ENCODE measurements around the gene SPOCD1. TPM values are rescaled to one million over a fixed set of nuclear protein-coding genes. Genes with fewer than 3 reads are reported as not detected.

The SPOCD1 gene
- total RNA-seq, 1 experiment from 2014 or later, result 5.7 TPM

- no peak for DNase-seq (ENCODE audit: low spot score)
Measured at GRCh38 chr1:31771891-31772668, 43.7 kb downstream of the SPOCD1 start.

DNA sequence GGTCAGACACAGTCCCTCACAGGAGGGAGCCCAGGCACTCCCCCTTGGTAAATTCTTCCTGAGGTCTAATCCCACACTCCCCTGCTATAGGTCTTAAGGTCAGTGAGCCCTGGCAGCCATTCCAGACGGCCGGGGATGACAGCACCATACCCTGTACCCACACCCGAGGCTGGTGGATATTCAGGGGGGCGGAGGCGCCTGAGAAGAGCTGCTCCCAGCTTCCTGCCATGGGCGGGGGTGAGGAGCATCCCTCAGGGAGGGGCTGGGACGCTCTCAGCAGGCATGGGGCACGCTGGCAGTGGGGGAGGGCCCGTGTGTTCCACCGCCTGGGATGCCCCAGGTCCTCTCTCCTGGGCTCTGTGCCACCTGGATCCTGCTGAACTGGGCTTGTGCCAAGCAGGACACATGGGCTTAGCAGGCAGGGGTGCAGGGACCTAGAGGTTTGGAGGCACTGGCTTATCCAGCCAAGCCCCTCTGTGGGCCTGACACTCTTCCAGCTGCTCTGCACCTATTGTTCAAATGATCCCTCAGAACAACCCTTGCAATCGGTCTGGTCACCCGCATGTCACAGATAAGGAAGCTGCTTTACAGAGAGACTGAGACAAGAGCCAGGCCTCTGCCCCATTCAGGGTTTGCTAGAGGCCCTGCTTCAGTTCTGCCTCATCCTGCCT, 46.0 kb downstream of the SPOCD1 start:
- DNase-seq (ENCODE audit: low spot score), result no peak

GRCh38 chr1:31768939-31769704, 46.7 kb downstream of the SPOCD1 start:
- no peak for DNase-seq (ENCODE audit: low spot score)

DNA sequence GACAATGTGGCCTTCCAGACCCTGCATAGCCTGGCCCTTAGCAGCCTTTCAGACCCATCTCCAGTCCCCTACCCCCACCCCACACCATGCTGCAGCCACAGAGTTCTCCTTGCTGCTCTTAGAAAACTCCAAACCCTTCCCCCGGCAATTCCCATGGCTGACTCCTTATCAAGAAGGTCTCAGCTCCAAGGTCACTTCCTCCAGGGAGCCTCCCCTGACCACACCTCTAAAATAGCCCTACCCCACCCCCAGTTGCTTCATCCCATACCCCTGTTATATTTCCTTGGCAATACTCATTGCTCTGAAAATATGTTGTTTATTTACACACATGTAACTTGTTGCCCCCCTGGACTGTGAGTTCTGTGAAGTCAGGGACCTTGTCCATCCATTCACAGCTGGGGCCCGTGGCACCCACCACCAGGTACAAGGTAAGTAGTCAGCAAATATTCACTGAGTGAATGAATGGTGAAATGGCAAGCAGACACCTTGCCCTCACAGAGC, 47.4 kb downstream of the SPOCD1 start:
- no peak for DNase-seq (ENCODE audit: low spot score)

GRCh38 chr1:31767225-31767624, 48.6 kb downstream of the SPOCD1 start:
- no peak for DNase-seq (ENCODE audit: low spot score)

DNA sequence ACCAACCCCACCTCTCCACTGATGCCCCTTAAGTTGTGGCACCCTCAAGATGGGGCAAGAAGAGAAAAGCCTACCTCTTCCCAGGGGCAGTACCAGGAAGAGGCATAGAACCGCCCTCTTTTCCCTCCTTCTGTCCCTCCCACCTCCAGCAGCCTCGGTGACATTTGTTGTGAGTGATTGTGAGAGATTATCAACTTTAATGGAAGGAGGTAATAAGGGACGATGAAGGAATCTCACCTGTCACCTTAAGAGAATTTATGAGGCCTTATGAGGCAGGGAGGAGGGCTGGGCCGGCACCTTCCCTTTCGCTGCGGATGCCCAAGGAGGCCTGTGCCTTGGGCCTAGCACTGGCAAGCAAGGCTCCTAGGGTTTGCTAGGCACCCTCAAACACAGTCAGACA, 50.3 kb downstream of the SPOCD1 start:
- DNase-seq (ENCODE audit: low spot score), result no peak

- no peak for DNase-seq (ENCODE audit: low spot score)
Measured at GRCh38 chr1:31765041-31765467, 50.8 kb downstream of the SPOCD1 start.

GRCh38 chr1:31764312-31765040, 51.3 kb downstream of the SPOCD1 start, which contains the start of gene ADGRB2:
TSS of gene ADGRB2 (minus strand) at chr1:31764340. CDS start at chr1:31757221, 7,119 bp downstream.
- no peak for DNase-seq (ENCODE audit: low spot score)

GRCh38 chr1:31763671-31764311, 52.0 kb downstream of the SPOCD1 start:
- no peak for DNase-seq (ENCODE audit: low spot score)

DNA sequence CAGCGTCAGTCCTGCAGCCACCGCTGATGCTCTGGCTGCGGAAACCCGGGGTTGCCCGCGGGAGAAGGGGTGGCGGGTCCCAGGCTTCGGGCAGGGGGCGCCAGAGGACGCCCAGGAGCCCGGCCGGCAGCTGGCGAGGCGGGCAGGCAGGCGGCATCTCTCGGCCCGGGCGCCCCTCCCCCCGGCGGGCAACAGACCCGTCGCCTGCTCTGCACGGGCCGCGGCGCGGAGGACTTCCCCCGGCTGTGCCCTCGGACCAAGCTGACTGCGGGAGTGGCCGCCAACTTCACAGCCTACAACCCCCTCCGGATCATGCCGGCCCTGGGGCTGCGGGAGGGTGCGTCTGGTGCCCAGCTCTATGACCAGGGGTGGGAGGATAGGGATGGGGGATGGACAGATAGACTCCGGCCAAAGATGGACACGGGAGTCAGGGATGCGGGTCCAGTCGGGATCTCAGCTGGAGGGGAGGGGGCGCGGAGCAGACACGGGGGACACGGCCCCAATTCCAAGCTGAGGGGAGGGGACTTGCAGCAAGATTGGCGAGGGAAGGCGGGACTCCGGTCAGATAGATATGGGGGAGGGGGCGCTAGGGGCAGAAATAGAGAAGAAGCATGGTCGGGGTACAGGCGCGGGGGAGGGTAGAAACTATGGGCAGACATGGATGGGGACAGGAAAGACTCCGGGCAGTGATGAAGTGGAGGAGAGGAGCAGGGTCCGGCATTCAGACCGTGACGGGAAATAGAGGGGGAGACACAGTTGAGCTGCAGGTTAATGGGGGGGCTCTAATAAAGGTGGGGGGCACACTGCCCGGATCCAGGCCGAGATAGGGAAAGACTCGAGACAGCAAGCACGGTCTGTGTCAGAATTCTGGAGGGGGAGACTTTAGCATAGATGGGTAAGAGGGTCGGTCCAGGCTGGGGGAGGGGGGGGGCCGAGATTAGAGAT, 52.8 kb downstream of the SPOCD1 start:
- DNase-seq (ENCODE audit: low spot score), result no peak

DNA sequence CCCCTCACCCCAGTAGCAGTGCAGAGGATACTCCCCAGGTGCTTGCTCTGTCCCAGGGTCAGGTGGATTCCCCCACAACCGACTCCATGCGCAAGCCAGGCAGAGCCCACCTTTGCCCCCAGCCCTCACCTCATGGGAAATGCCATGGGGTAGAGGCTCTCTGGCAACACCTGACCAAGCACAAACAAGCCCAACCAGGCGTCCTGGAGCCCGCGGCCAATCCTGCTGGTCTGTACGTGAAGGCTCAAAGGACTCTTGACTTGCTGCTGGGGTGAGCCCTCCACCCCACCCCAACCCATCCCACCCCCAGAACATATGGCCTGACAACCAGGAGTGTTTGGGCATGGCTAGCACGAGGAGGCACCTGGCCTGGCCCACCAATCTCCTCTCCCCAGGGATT, 53.5 kb downstream of the SPOCD1 start:
- DNase-seq (ENCODE audit: low spot score), result no peak

DNA sequence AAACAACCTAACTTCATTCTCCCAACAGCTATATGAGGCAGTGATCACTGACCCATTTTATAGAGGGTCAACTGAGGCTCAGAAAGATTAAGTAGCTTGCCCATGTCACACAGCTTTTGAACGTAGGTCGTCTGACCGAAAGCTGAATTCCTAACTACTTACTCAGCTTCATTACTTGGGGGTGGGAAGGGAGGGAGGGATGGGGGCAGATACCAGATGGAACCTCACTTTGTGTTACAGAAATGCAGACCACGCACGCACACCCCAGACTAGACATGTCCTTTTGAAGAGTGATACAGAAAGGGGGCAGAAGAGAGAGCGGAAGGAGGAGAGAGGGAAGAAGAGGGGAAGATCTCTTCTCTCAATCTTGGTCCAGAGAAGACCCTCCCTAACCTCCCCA, 53.9 kb downstream of the SPOCD1 start:
- DNase-seq (ENCODE audit: low spot score), result peak; percentile 62

- peak; percentile 55 for DNase-seq (ENCODE audit: low spot score)
Measured at GRCh38 chr1:31760471-31761470, 55.1 kb downstream of the SPOCD1 start.

DNA sequence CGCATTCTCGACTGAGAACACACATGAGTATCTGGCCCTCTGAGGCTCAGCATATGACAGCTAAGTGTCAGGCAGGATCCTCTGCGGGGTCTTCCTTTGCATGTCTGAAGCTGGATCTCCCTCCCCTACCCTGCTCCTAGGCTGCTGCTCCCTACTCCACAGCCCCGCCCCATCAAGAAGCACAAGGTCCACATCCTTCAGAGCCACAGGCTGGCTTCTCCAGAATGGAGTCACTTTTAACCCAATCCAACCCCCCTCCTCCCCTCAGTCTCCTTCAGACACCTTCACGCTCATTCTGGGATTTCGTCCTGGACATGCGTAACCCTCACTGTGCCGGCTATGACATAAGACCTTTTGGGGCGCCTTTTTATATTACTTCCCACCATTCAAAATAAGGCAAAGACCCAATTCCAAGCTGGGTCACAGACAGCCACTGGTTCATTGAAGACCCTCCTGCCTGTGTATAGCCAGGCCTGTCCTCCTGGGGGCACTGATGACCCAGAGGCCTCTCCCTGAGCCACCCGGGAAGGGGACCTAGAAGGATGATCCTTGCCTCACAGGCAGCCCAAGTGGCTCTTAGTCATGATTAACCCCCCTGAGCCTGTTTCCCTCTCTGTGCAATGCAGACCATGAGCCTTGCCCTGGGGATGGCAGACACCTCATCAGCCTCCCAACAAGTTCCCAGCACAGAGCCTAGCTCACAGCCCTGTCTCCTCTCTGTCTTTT, 56.4 kb downstream of the SPOCD1 start:
- DNase-seq (ENCODE audit: low spot score), result no peak

- DNase-seq (ENCODE audit: low spot score), result no peak
Measured at GRCh38 chr1:31758823-31759222, 57.0 kb downstream of the SPOCD1 start.

DNA sequence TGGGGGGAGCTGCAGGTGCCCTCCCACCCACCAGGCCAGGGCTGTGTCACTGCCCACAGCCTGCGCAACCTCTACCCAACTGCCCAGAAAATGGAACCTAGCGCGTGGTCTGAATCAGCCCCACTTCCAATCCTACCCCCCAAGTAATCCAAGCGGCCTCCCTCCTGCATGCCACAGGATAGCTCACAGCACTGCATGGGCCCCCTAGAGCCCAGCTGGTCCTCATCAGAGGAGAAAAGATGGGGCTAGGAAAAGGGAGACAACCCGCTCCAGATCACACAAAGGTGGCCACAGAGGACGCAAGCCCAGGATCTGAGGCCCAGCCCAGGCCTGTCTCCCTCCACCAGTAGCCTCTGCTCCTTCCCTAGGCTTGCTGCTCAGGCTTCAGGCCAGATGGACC, 57.8 kb downstream of the SPOCD1 start:
- DNase-seq (ENCODE audit: low spot score), result no peak

- no peak for DNase-seq (ENCODE audit: low spot score)
Measured at GRCh38 chr1:31757204-31757679, 58.6 kb downstream of the SPOCD1 start.

- DNase-seq (ENCODE audit: low spot score), result no peak
Measured at GRCh38 chr1:31756578-31756977, 59.2 kb downstream of the SPOCD1 start.

Measured in A172 (cell line).